Loucy (cell line): ENCODE measurements around the gene C1QTNF9.
"Not testable (repeated sequence)": the region's sequence is repeated elsewhere in the genome, so short reads cannot be mapped to it uniquely, and the experiment has no call there.

Source experiments
- H2AFZ ChIP-seq: fragments of 200-600 bp; sonication (generic); 2 replicates; pipeline ENCODE4 v1.6.0; 2016; ENCODE audit warnings: antibody characterized with exemption, mild to moderate bottlenecking, low read length, moderate library complexity
- H3F3A ChIP-seq: fragments of 200-600 bp; 2 replicates; pipeline ENCODE4 v1.6.0; 2016; ENCODE audit warnings: antibody characterized with exemption, low read depth, mild to moderate bottlenecking
- H3K27me3 ChIP-seq: fragments of 200-600 bp; sonication (generic); 2 replicates; pipeline ENCODE4 v1.6.1; 2014; ENCODE audit warnings: low read length, mild to moderate bottlenecking; ENCODE audit not compliant: insufficient read depth, poor library complexity, severe bottlenecking
- H3K36me3 ChIP-seq: fragments of 200-600 bp; sonication (generic); 2 replicates; pipeline ENCODE4 v1.6.1; 2016; ENCODE audit warnings: low read length; ENCODE audit not compliant: insufficient read depth
- H3K4me1 ChIP-seq: fragments of 200-600 bp; sonication (generic); 2 replicates; pipeline ENCODE4 v1.5.1; 2014; ENCODE audit warnings: low read length, mild to moderate bottlenecking; ENCODE audit not compliant: insufficient read depth, poor library complexity, severe bottlenecking
- H3K4me2 ChIP-seq: fragments of 200-600 bp; sonication (generic); 2 replicates; pipeline ENCODE4 v1.6.0; 2014; ENCODE audit warnings: antibody characterized with exemption, low read length, low read depth, mild to moderate bottlenecking; ENCODE audit not compliant: poor library complexity, severe bottlenecking
- H3K4me3 ChIP-seq: fragments of 200-600 bp; sonication (generic); 2 replicates; pipeline ENCODE4 v1.5.1; 2014; ENCODE audit warnings: low read length, mild to moderate bottlenecking, mixed read lengths; ENCODE audit not compliant: poor library complexity, severe bottlenecking
- H3K79me2 ChIP-seq: fragments of 200-600 bp; sonication (generic); 2 replicates; pipeline ENCODE4 v1.6.1; 2014; ENCODE audit warnings: low read length; ENCODE audit not compliant: insufficient read depth
- H3K9ac ChIP-seq: fragments of 200-600 bp; sonication (generic); 2 replicates; pipeline ENCODE4 v1.6.0; 2014; ENCODE audit warnings: mild to moderate bottlenecking, low read depth, low read length, moderate library complexity; ENCODE audit not compliant: poor library complexity, severe bottlenecking
- H3K9me2 ChIP-seq: fragments of 200-600 bp; sonication (generic); replicated peaks from 2 replicates; pipeline ENCODE4 v1.6.1; 2016; ENCODE audit warnings: low read depth, low read length, mixed read lengths
- H3K9me3 ChIP-seq: fragments of 200-600 bp; sonication (generic); 2 replicates; pipeline ENCODE4 v1.6.1; 2014; ENCODE audit warnings: mild to moderate bottlenecking, antibody characterized with exemption, low read length, low read depth; ENCODE audit not compliant: insufficient read depth
- H4K20me1 ChIP-seq: fragments of 200-600 bp; sonication (generic); 2 replicates; pipeline ENCODE4 v1.6.0; 2014; ENCODE audit warnings: antibody characterized with exemption, low read length, mild to moderate bottlenecking; ENCODE audit not compliant: insufficient read depth, poor library complexity, severe bottlenecking
- CTCF ChIP-seq: fragments of 200-600 bp; sonication (generic); conservative IDR thresholded peaks from 2 replicates; pipeline ENCODE4 v1.5.1; 2014; ENCODE audit warnings: mild to moderate bottlenecking, antibody characterized with exemption, low read length
- EZH2phosphoT487 ChIP-seq: fragments of 200-600 bp; IDR thresholded peaks from 2 replicates; pipeline ENCODE4 v1.6.1; 2018; ENCODE audit warnings: antibody characterized with exemption, mild to moderate bottlenecking, moderate library complexity, borderline replicate concordance

Gene C1QTNF9

GRCh38 chr13:24322470-24322869 lies 13.1 kb downstream of the C1QTNF9 start:
- not testable (repeated sequence) for H3K9ac ChIP-seq, H3K79me2 ChIP-seq, H3K4me1 ChIP-seq, H3K4me2 ChIP-seq, H3F3A ChIP-seq, H2AFZ ChIP-seq, H4K20me1 ChIP-seq, H3K9me3 ChIP-seq, H3K4me3 ChIP-seq, H3K27me3 ChIP-seq, H3K36me3 ChIP-seq, H3K9me2 ChIP-seq
- peak; percentile 55 for TF ChIP-seq CTCF

DNA sequence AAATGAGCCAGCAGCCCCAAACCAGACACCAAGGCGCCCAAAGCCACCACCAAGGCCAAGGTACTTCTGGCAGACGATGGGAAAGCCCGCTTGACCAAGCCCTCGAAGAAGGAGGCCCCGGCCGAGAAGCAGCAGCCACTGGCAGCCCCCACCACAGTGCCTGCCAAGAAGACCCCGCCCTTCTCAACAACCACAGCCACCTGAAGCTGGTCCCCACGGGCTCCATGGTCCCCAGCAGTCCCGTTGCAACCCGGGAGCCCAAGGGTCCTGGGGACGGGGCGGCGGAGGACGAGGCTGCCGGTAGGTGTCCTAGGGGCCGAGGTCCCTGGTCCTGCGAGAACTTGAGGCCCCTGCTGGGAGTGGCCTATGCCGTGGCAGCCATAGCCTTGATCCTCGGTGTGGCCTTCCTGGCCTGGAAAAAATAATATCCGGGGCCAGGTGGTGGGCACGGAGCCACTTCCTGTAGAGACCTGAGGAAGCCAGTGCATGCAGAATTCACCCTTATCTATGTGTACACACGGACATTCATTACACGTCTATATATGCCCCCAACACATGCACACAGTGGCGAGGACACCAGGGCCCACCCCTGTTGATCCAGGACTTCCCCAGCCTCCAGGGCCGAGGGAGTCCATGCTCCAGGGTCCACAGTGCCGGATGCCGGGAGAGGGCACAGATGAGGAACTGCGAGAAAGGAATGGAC lies 13.8 kb downstream of the C1QTNF9 start:
- H2AFZ ChIP-seq, result no peak overlapping the region
- no peaks in the 10 kb centered on the region for H3K27me3 ChIP-seq
- no peak overlapping the region for H3K9ac ChIP-seq
- no peaks in the 10 kb centered on the region for H3K9me3 ChIP-seq
- no peak overlapping the region for H3K4me3 ChIP-seq
- no peaks in the 10 kb centered on the region for H3K79me2 ChIP-seq
- no peaks in the 10 kb centered on the region for H3K9me2 ChIP-seq
- H3K4me1 ChIP-seq, result no peaks in the 10 kb centered on the region
- no peak for TF ChIP-seq CTCF
- no peak for TF ChIP-seq EZH2phosphoT487
- no peaks in the 10 kb centered on the region for H3F3A ChIP-seq
- no peak overlapping the region for H3K4me2 ChIP-seq
- no peaks in the 10 kb centered on the region for H4K20me1 ChIP-seq
- H3K36me3 ChIP-seq, result no peaks in the 10 kb centered on the region

- Histone ChIP-seq H3K27me3 (no peaks in the 10 kb centered on the region), H3K79me2 (no peaks in the 10 kb centered on the region), H3K36me3 (no peaks in the 10 kb centered on the region), H3K9me2 (no peaks in the 10 kb centered on the region), H3K9me3 (no peaks in the 10 kb centered on the region), H3F3A (no peaks in the 10 kb centered on the region), H4K20me1 (no peaks in the 10 kb centered on the region), H2AFZ (no peak overlapping the region), H3K4me2 (no peak overlapping the region), H3K9ac (no peak overlapping the region), H3K4me1 (no peaks in the 10 kb centered on the region), H3K4me3 (no peak overlapping the region)
- no peak for TF ChIP-seq CTCF
- TF ChIP-seq EZH2phosphoT487, result no peak
Observed at GRCh38 chr13:24323739-24324075, 14.3 kb downstream of the C1QTNF9 start.

GRCh38 chr13:24327598-24327997 lies 18.2 kb downstream of the C1QTNF9 start:
- not testable (repeated sequence) for H3K9me2 ChIP-seq, H2AFZ ChIP-seq, H3K4me3 ChIP-seq, H3F3A ChIP-seq, H3K4me1 ChIP-seq, H3K27me3 ChIP-seq, H4K20me1 ChIP-seq, H3K9ac ChIP-seq, H3K79me2 ChIP-seq, H3K36me3 ChIP-seq, H3K9me3 ChIP-seq, H3K4me2 ChIP-seq
